GM12865 (cell line): ENCODE data around the gene HELB.

Source experiments
- DNase-seq: peaks from one replicate; pipeline ENCODE4 v3.0.0; 2010; ENCODE audit warnings: low read depth
- H3K4me3 ChIP-seq: 2 replicates; pipeline ENCODE4 v1.5.1; 2011; ENCODE audit warnings: mild to moderate bottlenecking, low read depth, low read length, control low read depth
- CTCF ChIP-seq: IDR thresholded peaks from 2 replicates; pipeline ENCODE4 v1.5.1; 2011; ENCODE audit warnings: low read length, control low read depth, low read depth, inconsistent platforms; ENCODE audit not compliant: insufficient read depth; ENCODE audit errors: missing control alignments

The HELB gene

GRCh38 chr12:66331814-66332213 is 29.5 kb downstream of the HELB start:
- TF ChIP-seq CTCF: no peak
- DNase-seq: no peak

GRCh38 chr12:66335746-66336145 is 33.5 kb downstream of the HELB start:
- H3K4me3 ChIP-seq: no peak overlapping the region
- no peak for DNase-seq
- TF ChIP-seq CTCF: no peak

More at GRCh38 chr12:66331814-66332213, 29.5 kb downstream of the HELB start:
- H3K4me3 ChIP-seq: no peak overlapping the region

GRCh38 chr12:66337381-66338010 is 35.2 kb downstream of the HELB start:
- no peak for DNase-seq
- TF ChIP-seq CTCF: no peak
- H3K4me3 ChIP-seq: no peak overlapping the region

- H3K4me3 ChIP-seq: no peak overlapping the region
- no peak for DNase-seq
- TF ChIP-seq CTCF: no peak
These were observed 37.8 kb downstream of the HELB start for GRCh38 chr12:66340131-66340530.

GRCh38 chr12:66341126-66341525 is 38.8 kb downstream of the HELB start:
- no peak for TF ChIP-seq CTCF
- H3K4me3 ChIP-seq: no peak overlapping the region
- no peak for DNase-seq

- no peak overlapping the region for H3K4me3 ChIP-seq
- DNase-seq: no peak
- no peak for TF ChIP-seq CTCF
These were observed 42.9 kb downstream of the HELB start for GRCh38 chr12:66345212-66345611.

- DNase-seq: no peak
- H3K4me3 ChIP-seq: no peak overlapping the region
These were observed 43.7 kb downstream of the HELB start for GRCh38 chr12:66345956-66346355.

More at GRCh38 chr12:66345956-66346355, 43.7 kb downstream of the HELB start:
- TF ChIP-seq CTCF: no peak
